Heart right ventricle (tissue), 16 donors: ENCODE data around the gene EGFR. TPM values are rescaled to one million over a fixed set of nuclear protein-coding genes. Genes with fewer than 3 reads are reported as not detected.

Experiments used
- ATAC-seq, 8 donors: fragments of 200-7000 bp; cut with Tn5 transposase; one replicate each; pipeline ENCODE4 v1.9.1; 2020; ENCODE audit warnings: mild to moderate bottlenecking in 8 of 8, moderate library complexity in 8 of 8, moderate number of reproducible peaks in 1 of 8
- DNase-seq, 2 donors: peaks; one replicate each; pipeline ENCODE4 v3.0.0-alpha.2; 2020
- H3K27ac ChIP-seq, 10 donors: fragments of 200-600 bp; sonication (generic) in 2 of 10; one replicate each; pipeline versions ENCODE4 v1.5.0 to v1.8.0; 2020 to 2022; ENCODE audit warnings: mild to moderate bottlenecking in 3 of 10
- H3K27me3 ChIP-seq, 7 donors: fragments of 200-600 bp; one replicate each; pipeline ENCODE4 v1.8.0; 2021 to 2022; ENCODE audit warnings: mild to moderate bottlenecking in 2 of 7
- H3K36me3 ChIP-seq, 9 donors: fragments of 200-600 bp; sonication (generic) in 1 of 9; one replicate each; pipeline versions ENCODE4 v1.5.0 to v1.8.0; 2020 to 2022; ENCODE audit warnings: mild to moderate bottlenecking in 2 of 9
- H3K4me1 ChIP-seq, 9 donors: fragments of 200-600 bp; sonication (generic) in 1 of 9; one replicate each; pipeline versions ENCODE4 v1.5.0 to v1.8.0; 2020 to 2022; ENCODE audit warnings: mild to moderate bottlenecking in 4 of 9
- H3K4me3 ChIP-seq, 10 donors: fragments of 200-600 bp; sonication (generic) in 2 of 10; one replicate each; pipeline versions ENCODE4 v1.5.0 to v1.8.0; 2020 to 2022; ENCODE audit warnings: mild to moderate bottlenecking in 7 of 10, moderate library complexity in 2 of 10
- H3K9me3 ChIP-seq, 11 donors: fragments of 200-600 bp in 10 of 11; sonication (generic) in 2 of 11; one replicate each; pipeline versions ENCODE4 v1.5.0 to v1.8.0; 2013 to 2022; ENCODE audit warnings: mild to moderate bottlenecking in 2 of 11, control low read depth in 1 of 11, moderate library complexity in 1 of 11
- CTCF ChIP-seq, 9 donors: fragments of 200-600 bp; sonication (generic) in 2 of 9; IDR thresholded peaks; one replicate each; pipeline versions ENCODE4 v1.5.0 to v1.8.0; 2021 to 2022; ENCODE audit warnings: antibody characterized with exemption in 9 of 9, mild to moderate bottlenecking in 5 of 9, moderate library complexity in 1 of 9
- WGBS, 2 donors: extraction: QIAGEN DNeasy Blood & Tissue Kit; methylation state at CpG; one replicate each; pipeline ENCODE4 v1.1.7; 2013; ENCODE audit warnings: inconsistent platforms in 1 of 2; 5-methylcytosine and 5-hydroxymethylcytosine counted together
- intact Hi-C, 10 donors: fragments of 100-400 bp; cut with DNase I; formaldehyde crosslinking; loops; one replicate each; pipeline versions ENCODE4 v1.11.1 to v1.14.2; 2022
- polyA plus RNA-seq, 2 donors: library from polyadenylated mRNA; stranded (reverse); fragments of 200-250 nt; gene quantifications; one replicate each; pipeline ENCODE4 v1.2.3, GENCODE V29; 2013
- total RNA-seq, 10 donors: library from RNA; stranded (reverse); fragmentation: NEBNext Ultra II Directional in 3 of 10; extraction: Animal tissue kit (Norgen Biotek cat#: 25700) in 3 of 10; gene quantifications; one replicate each; pipeline versions ENCODE4 v1.2.1 to v1.2.4, GENCODE V29; 2021 to 2023
- donor health status: Arrhythmogenic right ventricular cardiomyopathy.
- donor health status: ischemic (EF 13 %, LVEDD 7.1; RV severe dilation, severe dysfunction).
- donor health status: healthy with polysubstance abuse.
- donor health status: DM: no; HTN: yes; CAD: no.
- donor health status: DM: no; HTN: no; CAD: no.
- donor health status: ischemic (EF 25% LVEDD 6.9; RV normal size, moderate dysfunction).
- donor health status: ischemic (EF 25% LVEDD 5.7; RV mildly dilated, moderate dysfunction).
- donor health status: healthy.
- donor health status: DM: yes; HTN: yes; CAD: no.
- donor health status: Ischemic cardiomyopathy.
- donor health status: ischemic (EF 35%, LVEDD 5.7; RV mildly dilated, moderate dysfunction).
- donor health status: nonischemic (EF 11% LVEDD 7.7; RV severe dilation, severe dysfunction).
- donor health status: DM: yes; HTN: yes; CAD: no.
- donor health status: PGD.
- donor health status: ischemic (EF 29% LVEDD 5.4; RV normal size, mild dysfunction).
- donor health status: nonischemic (EF 23%, LVEDD 6.1; RV moderate dilation, normal function).

Gene EGFR
- total and polyA plus RNA-seq, 12 donors: 1.9 to 13.5 (median 7.6) TPM

- no peak overlapping the region for H3K27ac ChIP-seq
- no peaks in the 10 kb centered on the region for H3K9me3 ChIP-seq
- no peaks in the 10 kb centered on the region for H3K27me3 ChIP-seq
- H3K4me1 ChIP-seq: peaks cover 0 to 22% (median 3%) of the 10 kb centered on the region in 9 donors
- H3K36me3 ChIP-seq: peaks cover 0 to 90% (median 8%) of the 10 kb centered on the region in 9 donors
- no peak for TF ChIP-seq CTCF (IDR thresholded peaks at IDR 0.05)
- 84 to 88% methylated on average over 13 of the region's 13 CpGs for WGBS, 2 donors
- intact Hi-C loops: no loop called here
- ATAC-seq (no peak), DNase-seq (no peak)
- H3K4me3 ChIP-seq: no peak overlapping the region
Measured at GRCh38 chr7:55202150-55202913, 183.5 kb downstream of the EGFR start.

GRCh38 chr7:55203300-55203699 is 184.5 kb downstream of the EGFR start:
- ATAC-seq (no peak), DNase-seq (no peak)
- no peak for TF ChIP-seq CTCF (IDR thresholded peaks at IDR 0.05)
- H3K36me3 ChIP-seq: peaks cover 0 to 95% (median 14%) of the 10 kb centered on the region in 9 donors
- H3K27me3 ChIP-seq: no peaks in the 10 kb centered on the region
- peaks cover 0 to 17% (median 3%) of the 10 kb centered on the region in 9 donors for H3K4me1 ChIP-seq
- H3K9me3 ChIP-seq: no peaks in the 10 kb centered on the region
- H3K4me3 ChIP-seq: no peak overlapping the region
- H3K27ac ChIP-seq: no peak overlapping the region
- intact Hi-C loops: no loop called here
- 94% methylated on average over 7 of the region's 7 CpGs for WGBS, 2 donors

GRCh38 chr7:55205124-55205955 is 186.5 kb downstream of the EGFR start:
- WGBS, 2 donors: 88 to 90% methylated on average over 16 of the region's 16 CpGs
- no peak for DNase-seq
- Histone ChIP-seq H3K4me1 (no peaks in the 10 kb centered on the region), H3K4me3 (no peak overlapping the region), H3K36me3 (peaks cover 0 to 84% (median 12%) of the 10 kb centered on the region in 9 donors), H3K9me3 (no peaks in the 10 kb centered on the region), H3K27me3 (no peaks in the 10 kb centered on the region), H3K27ac (no peak overlapping the region)
- no peak for TF ChIP-seq CTCF (IDR thresholded peaks at IDR 0.05)
- no peak for ATAC-seq
- intact Hi-C loops: no loop called here

GRCh38 chr7:55206235-55207029 is 187.6 kb downstream of the EGFR start:
- Histone ChIP-seq H3K27ac (no peak overlapping the region), H3K27me3 (no peaks in the 10 kb centered on the region), H3K9me3 (no peaks in the 10 kb centered on the region), H3K36me3 (peaks cover 0 to 73% (median 8%) of the 10 kb centered on the region in 9 donors), H3K4me3 (no peak overlapping the region), H3K4me1 (no peaks in the 10 kb centered on the region)
- no peak for TF ChIP-seq CTCF (IDR thresholded peaks at IDR 0.05)
- intact Hi-C loops: no loop called here
- 95 to 96% methylated on average over 9 of the region's 9 CpGs for WGBS, 2 donors
- DNase-seq (no peak), ATAC-seq (no peak)
